ENCODE results near the gene TGM2.

GRCh38 chr20:38098952-38099351, 66.1 kb downstream of the TGM2 start:
- TF ChIP-seq CTCF (IDR thresholded peaks at IDR 0.05), result no peak
- TF ChIP-seq POLR2A (IDR thresholded peaks at IDR 0.05), result no peak
